ENCODE results near the gene WDR90. TPM values are rescaled to one million over a fixed set of nuclear protein-coding genes. Genes with fewer than 3 reads are reported as not detected.

The WDR90 gene
- total and polyA plus RNA-seq, 10 of the 15 experiments (the other 5 are each of a cell fraction or from before 2014, with no cell fraction given) = 2.0 to 65.0 (median 16.7) TPM

DNA sequence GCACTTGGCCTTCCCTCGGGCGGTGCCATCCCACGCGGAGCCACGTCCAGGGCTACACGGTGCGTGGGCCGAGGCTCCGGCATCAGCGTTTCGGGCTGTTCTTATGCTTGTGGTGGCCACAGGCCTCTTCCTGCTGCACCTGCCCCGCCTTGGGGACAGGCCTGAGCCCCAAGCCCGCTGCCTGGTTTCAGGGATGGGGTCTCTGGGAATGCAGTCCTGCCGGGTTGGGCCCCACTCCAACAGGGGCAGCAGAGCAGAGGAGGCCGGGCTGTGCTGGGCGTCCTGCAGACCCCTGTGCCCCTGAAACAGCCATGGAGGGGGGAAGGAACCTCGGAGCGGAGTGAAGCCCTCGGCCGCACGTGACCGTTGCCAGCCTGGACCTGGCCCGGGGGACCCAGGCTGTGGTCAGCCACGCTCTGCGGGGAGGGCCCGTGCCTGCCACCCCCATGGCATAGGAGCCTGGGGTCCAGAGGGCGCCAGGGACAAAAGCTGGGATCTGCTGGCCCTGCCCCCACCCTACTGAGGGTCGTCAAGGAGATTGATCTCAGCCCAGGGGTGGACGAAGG, 18.8 kb upstream of the WDR90 start:
- no peak; the same call in 2 of the 3 replicates for ATAC-seq
- no peak overlapping the region for H3K9ac ChIP-seq (ENCODE audit: control insufficient read depth, insufficient read depth, low read length)
- no peak overlapping the region for H2AFZ ChIP-seq (ENCODE audit: control insufficient read depth, low read depth, low read length)
- no peak overlapping the region for H3K4me3 ChIP-seq
- intact Hi-C loops (cut with micrococcal nuclease; ENCODE audit: unreplicated experiment) (no loop called here), in situ Hi-C loops (cut with MboI) (no loop called here)
- BruUV-seq (replicated peaks) = no TSS peak
- H3K4me1 ChIP-seq (ENCODE audit: control insufficient read depth, insufficient read depth, low read length) = no peaks in the 10 kb centered on the region; the same call in 1 of the 2 replicates
- ChIA-PET RAD21 (ENCODE audit: unreplicated experiment) (no interaction called here), CTCF (no interaction called here), SMC1A (ENCODE audit: uncharacterized antibody, unreplicated experiment) (no interaction called here), POLR2A (no interaction called here)
- H3K4me2 ChIP-seq (ENCODE audit: control insufficient read depth, insufficient read depth) = no peak overlapping the region
- FAIRE-seq = no peak
- peaks cover 6% of the 10 kb centered on the region for H3K79me2 ChIP-seq (ENCODE audit: control insufficient read depth, insufficient read depth, low read length)
- no peaks in the 10 kb centered on the region for H4K20me1 ChIP-seq (ENCODE audit: control insufficient read depth, insufficient read depth)
- no peaks in the 10 kb centered on the region for H3K9me3 ChIP-seq (replicated peaks; ENCODE audit: control insufficient read depth, insufficient read depth, low read length)
- no peak overlapping the region for H3K27ac ChIP-seq (ENCODE audit: control insufficient read depth, insufficient read depth)
- DNase-seq (ENCODE audit: low read depth, low spot score) = no peak
- WGBS (ENCODE audit: insufficient coverage, insufficient replicate concordance, low lambda C conversion rate, missing lambda C conversion rate) = 62% methylated on average over 27 of the region's 29 CpGs
- peaks cover 0 to 4% of the 10 kb centered on the region in 2 experiments; a peak in 3 of 4 replicates for H3K36me3 ChIP-seq (ENCODE audit: control insufficient read depth in 2 of 2, insufficient read depth in 2 of 2, low read length in 1 of 2)
- H3K27me3 ChIP-seq (replicated peaks in 1 of 2; ENCODE audit: control insufficient read depth in 2 of 2, insufficient read depth in 2 of 2, low read length in 1 of 2) = no peaks in the 10 kb centered on the region
- TF ChIP-seq EED (IDR thresholded peaks at IDR 0.05; ENCODE audit: low read depth) (no peak), CBX5 (IDR thresholded peaks at IDR 0.05; ENCODE audit: low read depth) (no peak), CEBPB (IDR thresholded peaks at IDR 0.05; ENCODE audit: borderline replicate concordance in 1 of 2, low read depth in 2 of 2, low read length in 2 of 2) (no peak), SP1 (IDR thresholded peaks at IDR 0.05; ENCODE audit: low read depth, low read length) (no peak), NRF1 (conservative IDR thresholded peaks at IDR 0.05; ENCODE audit: low read depth, low read length) (no peak), KLF5 (IDR thresholded peaks at IDR 0.05; ENCODE audit: partially characterized antibody) (no peak), HDAC2 (IDR thresholded peaks at IDR 0.05) (no peak), EP300 (IDR thresholded peaks at IDR 0.05; ENCODE audit: borderline replicate concordance in 1 of 2, control insufficient read depth in 1 of 2, low read depth in 2 of 2, low read length in 2 of 2) (no peak), CREM (IDR thresholded peaks at IDR 0.05; ENCODE audit: low read depth) (no peak), ZNF274 (IDR thresholded peaks at IDR 0.05; ENCODE audit: insufficient read depth, insufficient read length) (no peak), MYC (IDR thresholded peaks at IDR 0.05; ENCODE audit: insufficient read depth, insufficient read length, insufficient replicate concordance, low read length, severe bottlenecking) (no peak), MTA3 (IDR thresholded peaks at IDR 0.05; ENCODE audit: borderline replicate concordance, low read length) (no peak), RUNX3 (IDR thresholded peaks at IDR 0.05; ENCODE audit: low read length) (no peak), JUND (IDR thresholded peaks at IDR 0.05; ENCODE audit: low read depth, low read length) (no peak), FOXM1 (IDR thresholded peaks at IDR 0.05; ENCODE audit: low read depth, low read length) (no peak), POLR2AphosphoS5 (IDR thresholded peaks at IDR 0.05; ENCODE audit: low read length) (no peak)
- TF ChIP-seq, protein P1, sequence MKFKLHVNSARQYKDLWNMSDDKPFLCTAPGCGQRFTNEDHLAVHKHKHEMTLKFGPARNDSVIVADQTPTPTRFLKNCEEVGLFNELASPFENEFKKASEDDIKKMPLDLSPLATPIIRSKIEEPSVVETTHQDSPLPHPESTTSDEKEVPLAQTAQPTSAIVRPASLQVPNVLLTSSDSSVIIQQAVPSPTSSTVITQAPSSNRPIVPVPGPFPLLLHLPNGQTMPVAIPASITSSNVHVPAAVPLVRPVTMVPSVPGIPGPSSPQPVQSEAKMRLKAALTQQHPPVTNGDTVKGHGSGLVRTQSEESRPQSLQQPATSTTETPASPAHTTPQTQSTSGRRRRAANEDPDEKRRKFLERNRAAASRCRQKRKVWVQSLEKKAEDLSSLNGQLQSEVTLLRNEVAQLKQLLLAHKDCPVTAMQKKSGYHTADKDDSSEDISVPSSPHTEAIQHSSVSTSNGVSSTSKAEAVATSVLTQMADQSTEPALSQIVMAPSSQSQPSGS (IDR thresholded peaks at IDR 0.05; ENCODE audit: low read length) = no peak
- TF ChIP-seq, protein P2, sequence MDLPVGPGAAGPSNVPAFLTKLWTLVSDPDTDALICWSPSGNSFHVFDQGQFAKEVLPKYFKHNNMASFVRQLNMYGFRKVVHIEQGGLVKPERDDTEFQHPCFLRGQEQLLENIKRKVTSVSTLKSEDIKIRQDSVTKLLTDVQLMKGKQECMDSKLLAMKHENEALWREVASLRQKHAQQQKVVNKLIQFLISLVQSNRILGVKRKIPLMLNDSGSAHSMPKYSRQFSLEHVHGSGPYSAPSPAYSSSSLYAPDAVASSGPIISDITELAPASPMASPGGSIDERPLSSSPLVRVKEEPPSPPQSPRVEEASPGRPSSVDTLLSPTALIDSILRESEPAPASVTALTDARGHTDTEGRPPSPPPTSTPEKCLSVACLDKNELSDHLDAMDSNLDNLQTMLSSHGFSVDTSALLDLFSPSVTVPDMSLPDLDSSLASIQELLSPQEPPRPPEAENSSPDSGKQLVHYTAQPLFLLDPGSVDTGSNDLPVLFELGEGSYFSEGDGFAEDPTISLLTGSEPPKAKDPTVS (IDR thresholded peaks at IDR 0.05; ENCODE audit: low read depth, low read length) = no peak
- TF ChIP-seq, protein P3, sequence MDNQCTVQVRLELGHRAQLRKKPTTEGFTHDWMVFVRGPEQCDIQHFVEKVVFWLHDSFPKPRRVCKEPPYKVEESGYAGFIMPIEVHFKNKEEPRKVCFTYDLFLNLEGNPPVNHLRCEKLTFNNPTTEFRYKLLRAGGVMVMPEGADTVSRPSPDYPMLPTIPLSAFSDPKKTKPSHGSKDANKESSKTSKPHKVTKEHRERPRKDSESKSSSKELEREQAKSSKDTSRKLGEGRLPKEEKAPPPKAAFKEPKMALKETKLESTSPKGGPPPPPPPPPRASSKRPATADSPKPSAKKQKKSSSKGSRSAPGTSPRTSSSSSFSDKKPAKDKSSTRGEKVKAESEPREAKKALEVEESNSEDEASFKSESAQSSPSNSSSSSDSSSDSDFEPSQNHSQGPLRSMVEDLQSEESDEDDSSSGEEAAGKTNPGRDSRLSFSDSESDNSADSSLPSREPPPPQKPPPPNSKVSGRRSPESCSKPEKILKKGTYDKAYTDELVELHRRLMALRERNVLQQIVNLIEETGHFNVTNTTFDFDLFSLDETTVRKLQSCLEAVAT (IDR thresholded peaks at IDR 0.05) = no peak
